GM19351 (cell line): ENCODE data around the gene CWC27.
"Not testable (repeated sequence)": the region's sequence is repeated elsewhere in the genome, so short reads cannot be mapped to it uniquely, and the experiment has no call there.

Experiments
- ATAC-seq: cut with Tn5 transposase; IDR thresholded peaks from one replicate; pipeline ENCODE4 v1.9.1; 2021; ENCODE audit warnings: mild to moderate bottlenecking, moderate library complexity; ENCODE audit not compliant: unreplicated experiment

The CWC27 gene

GRCh38 chr5:64914396-64914795 is 145.7 kb downstream of the CWC27 start:
- ATAC-seq, result no peak

- ATAC-seq, result no peak
Measured at GRCh38 chr5:64918083-64918482, 149.4 kb downstream of the CWC27 start.

- ATAC-seq, result no peak
Measured at GRCh38 chr5:64921386-64921785, 152.7 kb downstream of the CWC27 start.

GRCh38 chr5:64923151-64923685 is 154.5 kb downstream of the CWC27 start:
- no peak for ATAC-seq

- ATAC-seq, result no peak
Measured at GRCh38 chr5:64925123-64925522, 156.4 kb downstream of the CWC27 start.

GRCh38 chr5:64929833-64930232 is 161.1 kb downstream of the CWC27 start:
- ATAC-seq, result no peak

GRCh38 chr5:64930672-64931318 is 162.1 kb downstream of the CWC27 start:
- no peak for ATAC-seq

GRCh38 chr5:64939422-64939771 is 170.7 kb downstream of the CWC27 start:
- not testable (repeated sequence) for ATAC-seq

- no peak for ATAC-seq
Measured at GRCh38 chr5:64939772-64940510, 171.2 kb downstream of the CWC27 start.

GRCh38 chr5:64942460-64942859 is 173.7 kb downstream of the CWC27 start:
- ATAC-seq, result no peak

- ATAC-seq, result no peak
Measured at GRCh38 chr5:64944868-64945267, 176.1 kb downstream of the CWC27 start.

GRCh38 chr5:64947031-64947430 is 178.3 kb downstream of the CWC27 start:
- ATAC-seq, result no peak

GRCh38 chr5:64947801-64948200 is 179.1 kb downstream of the CWC27 start:
- no peak for ATAC-seq

- ATAC-seq, result no peak
Measured at GRCh38 chr5:64949331-64949730, 180.6 kb downstream of the CWC27 start.

GRCh38 chr5:64952951-64953673 is 184.4 kb downstream of the CWC27 start:
- no peak for ATAC-seq

GRCh38 chr5:64954518-64954917 is 185.8 kb downstream of the CWC27 start:
- ATAC-seq, result no peak

- ATAC-seq, result no peak
Measured at GRCh38 chr5:64958757-64959391, 190.1 kb downstream of the CWC27 start.

GRCh38 chr5:64963278-64963677 is 194.5 kb downstream of the CWC27 start:
- no peak for ATAC-seq

GRCh38 chr5:64968591-64969110 is 199.9 kb downstream of the CWC27 start:
- ATAC-seq, result no peak

- ATAC-seq, result no peak
Measured at GRCh38 chr5:64969578-64969977, 200.8 kb downstream of the CWC27 start.

GRCh38 chr5:64971513-64971912 is 202.8 kb downstream of the CWC27 start:
- no peak for ATAC-seq
